A549 treated with dexamethasone at 1 μM for 4 hours (cell line): ENCODE data around the gene RAD51AP2. TPM values are rescaled to one million over a fixed set of nuclear protein-coding genes. Genes with fewer than 3 reads are reported as not detected.

ENCODE experiments used
- total RNA-seq: library from RNA; stranded (reverse); fragments of 200-300 nt; extraction: Qiagen RNA extraction; gene quantifications from 5 replicates; pipeline ENCODE4 v1.2.3, GENCODE V29; 2022

Gene RAD51AP2
- total RNA-seq: not detected in 5 replicates

GRCh38 chr2:17518212-17519154, at the start of gene RAD51AP2:
RAD51AP2 (minus strand) TSS chr2:17518440; CDS start chr2:17518415, 25 bp downstream.

GRCh38 chr2:17540093-17540812, 22.0 kb upstream of the RAD51AP2 start, which contains the start of gene VSNL1:
VSNL1 (plus strand) TSS chr2:17540696; CDS start chr2:17592075, 51,379 bp downstream.

Other genes with a start within 250 kb of the RAD51AP2 start
- gene VSNL1, start 22.3 kb upstream of the RAD51AP2 start, total RNA-seq: not detected in 5 replicates
- 24.8 to 37.4 TPM (median 31.1 TPM) in 5 replicates for gene SMC6, start 235.4 kb upstream of the RAD51AP2 start, total RNA-seq
- 8.1 to 14.9 TPM (median 12.4 TPM) in 5 replicates for gene GEN1, start 235.7 kb upstream of the RAD51AP2 start, total RNA-seq